Mucosa of rectum (tissue), 2 donors: ENCODE data around the gene MRGPRE.

Experiments
- H3K27ac ChIP-seq, 2 donors: one replicate each; pipeline ENCODE4 v1.7.0; 2013; ENCODE audit warnings: inconsistent platforms in 2 of 2, low read depth in 2 of 2, low read length in 2 of 2
- H3K27me3 ChIP-seq, 2 donors: one replicate each; pipeline ENCODE4 v1.7.0; 2013; ENCODE audit warnings: low read length in 2 of 2; ENCODE audit not compliant: control insufficient read depth in 2 of 2, insufficient read depth in 2 of 2
- H3K36me3 ChIP-seq, 2 donors: one replicate each; pipeline ENCODE4 v1.7.0; 2013; ENCODE audit warnings: low read length in 2 of 2; ENCODE audit not compliant: control insufficient read depth in 2 of 2, insufficient read depth in 2 of 2
- H3K4me1 ChIP-seq, 2 donors: one replicate each; pipeline ENCODE4 v1.7.0; 2013; ENCODE audit warnings: low read length in 2 of 2, mild to moderate bottlenecking in 1 of 2; ENCODE audit not compliant: control insufficient read depth in 2 of 2, insufficient read depth in 2 of 2
- H3K4me3 ChIP-seq, 2 donors: one replicate each; pipeline ENCODE4 v1.7.0; 2013; ENCODE audit warnings: low read length in 2 of 2
- H3K9ac ChIP-seq, 2 donors: one replicate each; pipeline ENCODE4 v1.7.0; 2013; ENCODE audit warnings: low read length in 2 of 2, low read depth in 1 of 2, mild to moderate bottlenecking in 1 of 2
- H3K9me3 ChIP-seq, 2 donors: one replicate each; pipeline ENCODE4 v1.7.0; 2013; ENCODE audit warnings: low read length in 2 of 2; ENCODE audit not compliant: control insufficient read depth in 2 of 2
- donor health status: healthy.
- donor health status: Normal muscosa, but diverticular disease.

MRGPRE gene

GRCh38 chr11:3189196-3189843, 42.9 kb downstream of the MRGPRE start:
- Histone ChIP-seq H3K4me3 (no peak overlapping the region), H3K36me3 (no peaks in the 10 kb centered on the region), H3K4me1 (no peaks in the 10 kb centered on the region)

GRCh38 chr11:3188496-3189195, 43.6 kb downstream of the MRGPRE start:
- Histone ChIP-seq H3K9me3 (no peaks in the 10 kb centered on the region), H3K4me1 (no peaks in the 10 kb centered on the region), H3K27me3 (no peaks in the 10 kb centered on the region), H3K4me3 (no peak overlapping the region), H3K36me3 (no peaks in the 10 kb centered on the region), H3K27ac (no peak overlapping the region), H3K9ac (no peak overlapping the region)

More at GRCh38 chr11:3189196-3189843, 42.9 kb downstream of the MRGPRE start:
- H3K27me3 ChIP-seq = no peaks in the 10 kb centered on the region
- no peak overlapping the region for H3K27ac ChIP-seq
- H3K9ac ChIP-seq = no peak overlapping the region
- no peaks in the 10 kb centered on the region for H3K9me3 ChIP-seq

GRCh38 chr11:3186166-3186953, 45.9 kb downstream of the MRGPRE start:
- no peaks in the 10 kb centered on the region for H3K27me3 ChIP-seq
- H3K27ac ChIP-seq = no peak overlapping the region
- no peaks in the 10 kb centered on the region for H3K36me3 ChIP-seq
- no peaks in the 10 kb centered on the region for H3K9me3 ChIP-seq
- H3K4me1 ChIP-seq = no peaks in the 10 kb centered on the region
- H3K9ac ChIP-seq = no peak overlapping the region
- H3K4me3 ChIP-seq = no peak overlapping the region

- Histone ChIP-seq H3K4me3 (no peak overlapping the region), H3K27ac (no peak overlapping the region), H3K27me3 (no peaks in the 10 kb centered on the region), H3K9me3 (no peaks in the 10 kb centered on the region), H3K4me1 (no peaks in the 10 kb centered on the region), H3K36me3 (no peaks in the 10 kb centered on the region), H3K9ac (no peak overlapping the region)
Measured at GRCh38 chr11:3184732-3185347, 47.4 kb downstream of the MRGPRE start.

GRCh38 chr11:3183523-3183922, 48.7 kb downstream of the MRGPRE start:
- Histone ChIP-seq H3K27me3 (no peaks in the 10 kb centered on the region), H3K36me3 (no peaks in the 10 kb centered on the region), H3K4me3 (no peak overlapping the region), H3K9me3 (no peaks in the 10 kb centered on the region), H3K27ac (no peak overlapping the region), H3K4me1 (no peaks in the 10 kb centered on the region), H3K9ac (no peak overlapping the region)

GRCh38 chr11:3182462-3182852, 49.8 kb downstream of the MRGPRE start:
- Histone ChIP-seq H3K9me3 (no peaks in the 10 kb centered on the region), H3K4me1 (no peaks in the 10 kb centered on the region), H3K4me3 (no peak overlapping the region), H3K36me3 (no peaks in the 10 kb centered on the region), H3K9ac (no peak overlapping the region), H3K27ac (no peak overlapping the region), H3K27me3 (no peaks in the 10 kb centered on the region)

GRCh38 chr11:3181725-3182461, 50.3 kb downstream of the MRGPRE start:
- H3K36me3 ChIP-seq = no peaks in the 10 kb centered on the region
- H3K27ac ChIP-seq = no peak overlapping the region

GRCh38 chr11:3180869-3181268, 51.3 kb downstream of the MRGPRE start:
- H3K9me3 ChIP-seq = peaks cover 0 to 4% of the 10 kb centered on the region in 2 donors

More at GRCh38 chr11:3181725-3182461, 50.3 kb downstream of the MRGPRE start:
- Histone ChIP-seq H3K27me3 (no peaks in the 10 kb centered on the region), H3K4me1 (no peaks in the 10 kb centered on the region), H3K9me3 (no peaks in the 10 kb centered on the region), H3K4me3 (no peak overlapping the region), H3K9ac (no peak overlapping the region)

GRCh38 chr11:3178349-3178748, 53.9 kb downstream of the MRGPRE start:
- Histone ChIP-seq H3K9me3 (peaks cover 2 to 4% of the 10 kb centered on the region in 2 donors), H3K4me3 (no peak overlapping the region), H3K27me3 (peaks cover 0 to 2% of the 10 kb centered on the region in 2 donors), H3K27ac (no peak overlapping the region), H3K4me1 (no peaks in the 10 kb centered on the region), H3K9ac (no peak overlapping the region), H3K36me3 (no peaks in the 10 kb centered on the region)

More at GRCh38 chr11:3180869-3181268, 51.3 kb downstream of the MRGPRE start:
- no peak overlapping the region for H3K27ac ChIP-seq
- no peaks in the 10 kb centered on the region for H3K4me1 ChIP-seq
- no peaks in the 10 kb centered on the region for H3K36me3 ChIP-seq
- no peak overlapping the region for H3K9ac ChIP-seq
- no peaks in the 10 kb centered on the region for H3K27me3 ChIP-seq
- H3K4me3 ChIP-seq = no peak overlapping the region
